Fibroblast of the aortic adventitia (primary cell): Measurements from ENCODE around the gene TCEANC2. TPM values are rescaled to one million over a fixed set of nuclear protein-coding genes. Genes with fewer than 3 reads are reported as not detected.

Experiments used
- DNase-seq: peaks from one replicate; pipeline ENCODE4 v3.0.0-alpha.2; 2010; ENCODE audit warnings: low read depth
- H3K4me3 ChIP-seq: 2 replicates; pipeline ENCODE4 v1.5.1; 2011; ENCODE audit warnings: low read depth, mild to moderate bottlenecking, control low read depth, low read length, moderate library complexity
- CTCF ChIP-seq: IDR thresholded peaks from 2 replicates; pipeline ENCODE4 v1.5.1; 2011; ENCODE audit warnings: mild to moderate bottlenecking, low read length, control low read depth, inconsistent platforms; ENCODE audit not compliant: insufficient read depth
- total RNA-seq: library from RNA; depleted of rRNA; stranded (reverse); fragments of >200 nt; gene quantifications from 2 replicates; pipeline ENCODE4 v1.2.3, GENCODE V29; 2012; ENCODE audit warnings: low replicate concordance

The TCEANC2 gene
- total RNA-seq, 1 donor, result 5.4 TPM

- no peak for DNase-seq
- peak overlapping the region; percentile 40 for H3K4me3 ChIP-seq
- TF ChIP-seq CTCF, result no peak
Measured at GRCh38 chr1:54120698-54121481, 67.5 kb downstream of the TCEANC2 start.

GRCh38 chr1:54121482-54122134 lies 68.2 kb downstream of the TCEANC2 start:
- DNase-seq, result peak; percentile 74
- TF ChIP-seq CTCF, result peak; percentile 83
- H3K4me3 ChIP-seq, result peak overlapping the region; percentile 40

- no peak for DNase-seq
- H3K4me3 ChIP-seq, result no peak overlapping the region
- no peak for TF ChIP-seq CTCF
Measured at GRCh38 chr1:54122135-54122751, 68.8 kb downstream of the TCEANC2 start.

GRCh38 chr1:54122992-54123391 lies 69.6 kb downstream of the TCEANC2 start:
- TF ChIP-seq CTCF, result no peak
- no peak overlapping the region for H3K4me3 ChIP-seq
- no peak for DNase-seq

- DNase-seq, result no peak
- no peak for TF ChIP-seq CTCF
- H3K4me3 ChIP-seq, result no peak overlapping the region
Measured at GRCh38 chr1:54124472-54124871, 71.1 kb downstream of the TCEANC2 start.

- no peak for TF ChIP-seq CTCF
Measured at GRCh38 chr1:54124906-54125305, 71.5 kb downstream of the TCEANC2 start.

More at GRCh38 chr1:54124906-54125305, 71.5 kb downstream of the TCEANC2 start:
- H3K4me3 ChIP-seq, result no peak overlapping the region
- no peak for DNase-seq
